GM18505 (cell line): ENCODE measurements around the gene UBE2V1.
"Not testable (repeated sequence)": the region's sequence is repeated elsewhere in the genome, so short reads cannot be mapped to it uniquely, and the experiment has no call there.

Experiments used
- ATAC-seq: cut with Tn5 transposase; IDR thresholded peaks from one replicate; pipeline ENCODE4 v1.9.1; 2021; ENCODE audit not compliant: unreplicated experiment
- POLR2A ChIP-seq: IDR thresholded peaks from 4 replicates; pipeline ENCODE4 v1.6.1; 2011; ENCODE audit warnings: borderline replicate concordance; ENCODE audit not compliant: insufficient read depth, insufficient read length; ENCODE audit errors: extremely low read depth

Gene UBE2V1

GRCh38 chr20:50112512-50113419, at the start of gene UBE2V1:
UBE2V1 (minus strand) TSS chr20:50113150; CDS start chr20:50113128, 22 bp downstream.
- ATAC-seq, result peak; percentile 40
- peak; percentile 82 for TF ChIP-seq POLR2A

DNA sequence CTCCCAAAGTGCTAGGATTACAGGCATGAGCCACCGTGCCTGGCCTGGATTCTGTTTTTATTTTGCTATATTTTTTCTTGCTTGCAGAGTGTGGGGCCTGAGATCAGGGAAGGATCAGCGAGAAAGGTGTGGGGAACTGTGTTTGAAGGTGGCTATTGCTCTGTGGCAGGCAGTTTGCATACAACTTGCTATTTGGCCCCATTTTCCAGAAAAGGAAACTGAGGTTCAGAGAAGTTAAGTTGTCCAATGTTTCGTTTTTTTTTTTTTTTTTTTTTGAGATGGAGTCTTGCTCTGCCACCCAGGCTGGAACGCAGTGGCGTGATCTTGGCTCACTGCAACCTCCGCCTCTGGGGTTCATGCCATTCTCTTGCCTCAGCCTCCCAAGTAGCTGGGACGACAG, 48.5 kb upstream of the UBE2V1 start:
- ATAC-seq, result not testable (repeated sequence)

DNA sequence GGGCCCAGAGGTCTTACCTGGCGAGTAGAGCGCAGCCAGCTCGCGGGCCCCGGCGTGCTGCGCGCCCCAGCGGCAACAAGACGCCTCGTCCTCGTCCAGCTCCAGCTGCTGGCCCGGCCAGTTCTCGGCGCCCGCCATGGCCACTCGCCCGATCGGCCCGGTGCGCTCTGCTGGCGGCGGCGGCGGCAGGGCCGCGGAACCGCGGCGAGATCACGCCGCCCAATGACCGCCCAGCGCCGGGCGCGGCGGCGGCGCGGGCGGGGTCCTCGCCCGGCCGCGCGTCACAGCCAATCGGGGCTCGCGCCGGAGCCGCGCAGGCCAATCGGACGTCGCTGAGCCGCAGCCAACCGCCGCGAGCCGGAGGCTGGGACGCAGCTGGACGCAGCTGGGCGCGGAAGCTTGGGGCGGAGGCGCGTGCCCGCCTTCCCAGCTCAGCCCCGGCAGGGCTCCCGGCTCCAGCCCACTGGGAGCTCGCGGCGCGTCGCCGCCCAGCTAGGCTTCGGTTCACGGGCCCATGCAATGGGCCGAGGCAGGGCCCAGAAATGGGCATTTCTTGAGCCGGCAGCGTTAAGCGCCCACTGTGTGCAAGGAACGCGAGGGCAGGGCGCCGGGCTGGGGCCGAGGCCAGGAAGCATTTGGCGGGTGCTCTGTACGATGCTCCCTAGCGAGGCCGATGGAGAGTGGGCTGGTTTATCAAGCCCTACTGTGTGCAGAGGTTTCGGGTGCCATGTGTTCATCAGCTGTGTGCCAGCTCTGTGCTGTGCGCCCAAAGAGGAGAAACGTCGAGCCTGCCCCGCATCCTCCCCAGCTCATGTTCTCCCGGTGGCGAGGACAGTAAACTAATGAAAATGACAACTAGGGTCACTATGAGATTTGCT, 40.8 kb upstream of the UBE2V1 start, which contains the start of gene PEDS1:
Gene PEDS1, minus strand, starts transcription at position 224 of the 878 bp plus-strand sequence. Its CDS starts 86 bp downstream, at position 138.
- peak; percentile 90 for ATAC-seq
- TF ChIP-seq POLR2A, result peak; percentile 89

DNA sequence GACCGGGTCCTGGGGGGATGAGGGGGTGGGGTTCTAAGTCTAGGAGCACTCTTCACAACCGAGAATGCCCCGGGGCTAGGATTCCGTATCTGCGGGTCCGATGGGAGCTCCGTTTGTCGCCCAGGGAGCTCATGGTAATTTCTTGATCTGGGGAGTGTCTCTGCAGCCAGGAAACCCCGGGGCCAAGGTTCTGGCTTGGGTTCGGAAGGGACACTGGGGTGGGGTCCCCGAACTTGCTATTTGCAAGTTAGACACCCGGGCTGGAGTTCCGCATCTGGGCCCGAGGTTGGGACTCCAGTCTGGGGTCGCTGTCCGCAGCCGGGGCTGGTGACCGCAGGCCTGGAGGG, 40.2 kb upstream of the UBE2V1 start:
- ATAC-seq, result no peak
- no peak for TF ChIP-seq POLR2A

DNA sequence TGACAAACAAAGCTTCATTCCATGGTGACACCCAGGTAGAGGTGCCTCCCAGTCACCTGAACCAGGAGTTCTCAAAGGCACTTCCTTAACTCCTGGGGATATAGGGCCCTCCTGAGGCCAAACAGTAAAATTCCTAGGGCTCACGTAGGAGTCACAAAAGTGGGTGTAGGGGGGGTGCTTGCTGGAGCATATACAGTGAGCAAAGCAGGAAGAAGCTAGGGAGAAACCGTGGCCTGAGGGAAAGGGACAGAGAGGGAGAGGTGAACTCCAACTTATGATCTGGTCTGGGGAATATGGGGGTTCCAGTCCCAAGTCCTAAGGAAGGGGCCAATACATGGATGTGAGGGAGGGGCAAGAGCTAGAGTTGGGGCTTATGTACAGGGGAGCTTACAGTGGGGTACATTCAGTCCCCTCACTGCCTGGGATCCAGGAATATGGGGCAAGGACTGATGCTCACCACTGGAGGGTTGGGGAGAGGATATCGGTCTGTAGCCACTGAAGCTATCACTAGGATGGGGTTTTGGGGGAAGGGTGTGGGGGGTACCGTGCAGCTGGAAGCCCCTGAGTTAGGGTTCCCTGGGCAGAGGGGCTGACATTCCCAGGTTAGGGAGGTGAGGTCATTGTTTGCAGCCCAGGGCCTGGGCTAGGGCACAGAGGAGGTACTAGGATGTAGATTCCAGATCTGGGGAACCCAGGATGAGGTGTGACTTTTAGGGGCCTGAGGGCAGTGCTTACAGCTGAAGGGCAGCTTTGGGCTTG, 39.6 kb upstream of the UBE2V1 start:
- TF ChIP-seq POLR2A, result no peak
- no peak for ATAC-seq

DNA sequence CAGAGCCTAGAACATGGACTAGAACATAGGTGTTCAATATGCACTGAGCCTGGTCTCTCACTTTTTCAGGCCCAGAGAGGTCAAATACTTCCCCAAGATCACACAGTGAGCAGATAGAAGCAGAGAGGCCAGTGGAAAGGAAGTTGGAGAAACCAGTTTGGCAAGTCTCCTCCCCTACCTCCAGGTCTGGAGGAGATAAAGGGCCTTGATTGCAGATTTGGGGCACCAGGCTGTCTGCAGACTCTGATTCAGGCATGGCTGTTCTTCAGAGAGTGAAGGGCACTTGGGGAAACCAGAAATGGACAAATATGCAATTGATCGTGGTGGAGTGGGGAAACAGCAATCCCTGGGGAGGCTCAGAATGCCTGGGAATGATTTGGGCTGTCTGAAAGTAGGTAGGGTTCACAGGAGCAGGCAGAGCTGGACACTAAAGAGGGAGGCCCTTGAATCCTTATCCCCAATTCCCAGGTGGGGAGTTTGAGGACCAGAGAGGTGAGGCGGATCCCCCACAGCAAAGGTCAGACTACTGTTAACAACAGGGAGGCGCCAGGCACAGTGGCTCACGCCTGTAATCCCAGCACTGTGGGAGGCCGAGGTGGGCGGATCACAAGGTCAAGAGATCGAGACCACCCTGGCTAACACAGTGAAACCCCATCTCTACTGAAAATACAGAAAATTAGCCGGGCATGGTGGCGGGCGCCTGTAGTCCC, 38.2 kb upstream of the UBE2V1 start:
- TF ChIP-seq POLR2A, result no peak
- ATAC-seq, result no peak

DNA sequence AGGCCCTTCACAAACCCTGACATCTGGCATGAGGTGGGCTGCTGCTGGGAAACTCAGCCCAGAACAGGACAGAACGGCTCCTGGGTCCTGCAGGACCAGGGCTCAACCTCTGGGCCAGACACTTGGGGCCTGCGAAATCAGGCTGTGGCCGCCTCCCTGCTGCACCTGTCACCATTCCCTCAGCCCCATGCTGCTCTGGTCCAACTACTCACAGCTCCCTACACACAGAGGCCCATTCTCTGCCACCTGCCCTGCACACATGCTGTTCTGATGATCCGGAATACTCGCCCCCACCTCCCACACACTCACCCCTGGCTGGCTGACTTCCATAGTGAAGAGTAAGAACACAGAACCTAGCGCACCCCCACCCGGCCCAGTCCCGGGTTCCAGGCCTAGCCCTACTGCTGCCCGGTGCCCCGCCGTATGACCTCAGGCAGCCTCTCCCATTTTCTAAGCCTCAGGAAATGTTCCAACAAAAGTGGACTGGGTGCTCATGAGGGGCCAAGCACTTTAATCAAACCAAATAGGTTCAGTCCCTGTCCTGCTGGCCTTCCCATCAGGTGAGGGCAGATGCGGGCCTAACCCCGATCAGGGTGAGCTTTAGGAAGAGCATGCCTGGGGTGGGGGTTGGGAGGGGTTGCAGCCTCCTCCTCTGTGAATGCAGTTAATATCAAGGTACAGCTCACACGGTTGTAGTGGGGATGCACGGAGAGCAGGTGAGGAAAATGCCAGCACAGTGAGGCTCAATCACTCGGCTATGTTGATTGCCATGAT, 36.7 kb upstream of the UBE2V1 start:
- TF ChIP-seq POLR2A, result no peak
- ATAC-seq, result no peak

DNA sequence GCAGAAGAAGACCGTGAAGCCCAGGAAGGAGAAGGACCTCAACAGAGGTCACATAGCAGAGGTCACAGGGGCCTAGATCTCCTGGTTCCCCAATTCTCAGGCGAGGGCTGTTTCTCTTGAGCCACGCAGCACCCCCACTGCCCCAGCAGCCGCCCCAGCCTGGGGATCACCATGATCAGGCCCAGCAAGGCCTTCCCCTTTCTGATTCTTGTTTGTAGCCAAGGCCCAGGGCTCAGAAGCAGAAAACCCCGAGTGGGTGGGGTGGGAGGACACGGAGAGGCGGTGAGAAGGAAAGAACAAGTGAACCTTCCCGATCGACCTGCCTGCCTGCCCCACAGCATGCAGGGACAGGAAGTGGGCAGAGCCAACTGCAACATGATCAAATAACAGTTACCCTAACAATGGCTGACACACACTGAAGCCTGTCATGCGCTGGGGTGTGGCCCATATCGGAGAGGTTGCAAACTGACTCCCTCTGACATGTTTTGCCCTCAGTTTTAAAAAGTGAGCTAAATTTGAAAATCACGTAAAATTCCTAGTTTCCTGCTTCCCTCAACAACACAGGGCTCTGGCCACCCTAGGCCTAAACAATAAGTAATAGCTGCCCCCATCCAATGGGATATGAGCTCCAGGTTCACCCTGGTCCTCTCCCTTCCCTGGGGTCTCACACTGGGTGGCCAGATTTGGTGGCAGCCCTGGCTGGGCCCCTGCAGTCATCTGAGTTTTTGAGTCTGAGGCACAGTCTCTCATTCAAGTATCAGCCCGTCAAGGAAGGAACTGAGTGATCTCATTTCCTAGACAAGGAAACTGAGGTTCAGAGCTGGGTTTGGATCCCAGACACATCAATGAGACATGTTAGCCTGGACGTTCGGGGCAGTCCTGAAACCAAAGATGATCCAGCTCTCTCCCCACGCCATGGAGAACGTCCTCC, 34.0 kb upstream of the UBE2V1 start:
- no peak for ATAC-seq

DNA sequence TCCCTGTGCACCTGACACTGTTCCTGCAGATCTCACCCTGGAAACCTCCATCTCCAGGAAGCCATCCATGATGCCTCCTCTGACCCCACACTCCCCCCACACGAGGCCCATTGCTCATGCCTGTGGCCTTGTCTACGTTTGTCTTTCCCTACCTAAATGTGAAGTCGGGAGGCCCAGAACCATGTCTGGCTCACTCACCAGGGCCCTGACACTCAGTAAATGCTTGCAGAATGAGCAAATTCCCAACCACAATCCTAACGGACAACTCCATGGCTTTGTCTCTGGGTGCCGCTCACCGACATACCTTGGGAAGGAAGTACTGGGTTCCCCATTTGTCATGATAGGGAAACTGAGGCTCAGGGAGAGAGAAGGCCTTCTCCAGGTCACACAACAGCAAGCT, 33.3 kb upstream of the UBE2V1 start:
- no peak for ATAC-seq
- TF ChIP-seq POLR2A, result no peak

More for the DNA sequence above, 34.0 kb upstream of the UBE2V1 start:
- peak; percentile 13 for TF ChIP-seq POLR2A

- no peak for TF ChIP-seq POLR2A
- ATAC-seq, result no peak
These were observed 32.6 kb upstream of the UBE2V1 start for GRCh38 chr20:50145566-50145965.

- no peak for ATAC-seq
- no peak for TF ChIP-seq POLR2A
These were observed 31.4 kb upstream of the UBE2V1 start for GRCh38 chr20:50144362-50144761.

- no peak for TF ChIP-seq POLR2A
- ATAC-seq, result no peak
These were observed 29.9 kb upstream of the UBE2V1 start for GRCh38 chr20:50142812-50143211.
